ENCODE results near the gene RENBP.

RENBP gene

GRCh38 chrX:153961292-153961691, 16.8 kb upstream of the RENBP start:
- 98% methylated on average over 5 of the region's 11 CpGs for WGBS (ENCODE audit: insufficient coverage)
- CTCF ChIA-PET, result interaction anchor here (0.9 to 1.7 kb wide), 4 partner anchors 9 to 37 kb away, joined by 3 to 6 read pairs (median 6); no protein-coding TSS in a partner anchor
- no peak for DNase-seq
- Histone ChIP-seq H3K9me3 (ENCODE audit: control extremely low read depth in 1 of 5, control insufficient read depth in 4 of 5, insufficient read depth in 2 of 5, low read depth in 1 of 5, low read length in 4 of 5) (peaks cover 0 to 2% (median 0%) of the 10 kb centered on the region in 5 experiments), H3K27me3 (replicated peaks in 2 of 5; ENCODE audit: control insufficient read depth in 4 of 5, insufficient read depth in 5 of 5, low read length in 4 of 5) (peaks cover 0 to 18% (median 0%) of the 10 kb centered on the region in 5 experiments), H3K4me1 (ENCODE audit: control extremely low read depth in 1 of 4, control insufficient read depth in 4 of 4, insufficient read depth in 4 of 4, low read length in 3 of 4) (peaks cover 0 to 17% (median 8%) of the 10 kb centered on the region in 4 experiments), H3K27ac (ENCODE audit: insufficient read depth in 1 of 2, low read depth in 1 of 2, low read length in 2 of 2, poor library complexity in 1 of 2, severe bottlenecking in 2 of 2) (no peak overlapping the region), H3K4me3 (ENCODE audit: control insufficient read depth in 1 of 7, extremely low read depth in 1 of 7, insufficient read depth in 4 of 7, low read depth in 2 of 7, low read length in 6 of 7) (no peak overlapping the region), H3K36me3 (ENCODE audit: control insufficient read depth in 4 of 4, insufficient read depth in 4 of 4, low read length in 3 of 4) (peaks cover 12 to 89% (median 51%) of the 10 kb centered on the region in 4 experiments)
- POLR2A ChIA-PET, result no interaction called here

GRCh38 chrX:153960786-153961185, 16.3 kb upstream of the RENBP start:
- ChIA-PET CTCF (interaction anchor here (0.9 to 1.7 kb wide), 2 partner anchors 9 to 14 kb away, joined by 3 to 6 read pairs; no protein-coding TSS in a partner anchor), POLR2A (no interaction called here)
- peaks cover 0 to 2% (median 0%) of the 10 kb centered on the region in 5 experiments for H3K9me3 ChIP-seq (ENCODE audit: control extremely low read depth in 1 of 5, control insufficient read depth in 4 of 5, insufficient read depth in 2 of 5, low read depth in 1 of 5, low read length in 4 of 5)
- H3K4me1 ChIP-seq (ENCODE audit: control extremely low read depth in 1 of 4, control insufficient read depth in 4 of 4, insufficient read depth in 4 of 4, low read length in 3 of 4), result peaks cover 0 to 12% (median 4%) of the 10 kb centered on the region in 4 experiments
- 93% methylated on average over 22 of the region's 22 CpGs for WGBS (ENCODE audit: insufficient coverage)
- peaks cover 12 to 94% (median 55%) of the 10 kb centered on the region in 4 experiments for H3K36me3 ChIP-seq (ENCODE audit: control insufficient read depth in 4 of 4, insufficient read depth in 4 of 4, low read length in 3 of 4)
- no peak overlapping the region for H3K4me3 ChIP-seq (ENCODE audit: control insufficient read depth in 1 of 7, extremely low read depth in 1 of 7, insufficient read depth in 4 of 7, low read depth in 2 of 7, low read length in 6 of 7)
- DNase-seq, result no peak
- H3K27ac ChIP-seq (ENCODE audit: insufficient read depth in 1 of 2, low read depth in 1 of 2, low read length in 2 of 2, poor library complexity in 1 of 2, severe bottlenecking in 2 of 2), result no peak overlapping the region
- peaks cover 0 to 15% (median 0%) of the 10 kb centered on the region in 5 experiments for H3K27me3 ChIP-seq (replicated peaks in 2 of 5; ENCODE audit: control insufficient read depth in 4 of 5, insufficient read depth in 5 of 5, low read length in 4 of 5)

DNA sequence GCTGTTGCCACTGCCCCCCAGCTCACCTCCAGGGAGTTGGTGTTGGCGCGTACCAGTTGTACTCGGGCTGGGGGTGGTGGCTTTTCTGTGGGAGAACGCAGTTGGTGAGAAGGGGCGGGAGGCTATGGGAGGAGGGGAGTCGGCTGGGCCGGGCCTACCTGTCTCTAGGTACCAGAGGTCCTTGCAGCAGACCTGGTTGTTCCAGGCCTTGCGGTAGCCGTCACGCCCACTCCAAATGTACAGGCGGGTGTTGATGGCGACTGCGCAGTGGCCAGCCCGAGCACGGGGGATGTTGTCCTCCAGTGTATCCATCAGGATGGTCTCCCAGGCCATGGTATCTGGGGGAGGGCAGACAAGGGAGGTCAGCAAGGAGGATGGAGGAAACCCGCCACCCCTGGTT, 15.6 kb upstream of the RENBP start:
- no peak overlapping the region for H3K4me3 ChIP-seq (ENCODE audit: control insufficient read depth in 1 of 7, extremely low read depth in 1 of 7, insufficient read depth in 4 of 7, low read depth in 2 of 7, low read length in 6 of 7)
- peaks cover 12 to 98% (median 59%) of the 10 kb centered on the region in 4 experiments for H3K36me3 ChIP-seq (ENCODE audit: control insufficient read depth in 4 of 4, insufficient read depth in 4 of 4, low read length in 3 of 4)
- peaks cover 0 to 5% (median 1%) of the 10 kb centered on the region in 4 experiments for H3K4me1 ChIP-seq (ENCODE audit: control extremely low read depth in 1 of 4, control insufficient read depth in 4 of 4, insufficient read depth in 4 of 4, low read length in 3 of 4)
- peaks cover 0 to 15% (median 0%) of the 10 kb centered on the region in 5 experiments for H3K27me3 ChIP-seq (replicated peaks in 2 of 5; ENCODE audit: control insufficient read depth in 4 of 5, insufficient read depth in 5 of 5, low read length in 4 of 5)
- DNase-seq, result no peak
- over 99% methylated on average over 12 of the region's 16 CpGs for WGBS (ENCODE audit: insufficient coverage)
- H3K9me3 ChIP-seq (ENCODE audit: control extremely low read depth in 1 of 5, control insufficient read depth in 4 of 5, insufficient read depth in 2 of 5, low read depth in 1 of 5, low read length in 4 of 5), result peaks cover 0 to 2% (median 0%) of the 10 kb centered on the region in 5 experiments
- H3K27ac ChIP-seq (ENCODE audit: insufficient read depth in 1 of 2, low read depth in 1 of 2, low read length in 2 of 2, poor library complexity in 1 of 2, severe bottlenecking in 2 of 2), result no peak overlapping the region
- ChIA-PET POLR2A (no interaction called here), CTCF (no interaction called here)

GRCh38 chrX:153959649-153960048, 15.2 kb upstream of the RENBP start:
- Histone ChIP-seq H3K36me3 (ENCODE audit: control insufficient read depth in 4 of 4, insufficient read depth in 4 of 4, low read length in 3 of 4) (peaks cover 12 to 98% (median 61%) of the 10 kb centered on the region in 4 experiments), H3K27ac (ENCODE audit: insufficient read depth in 1 of 2, low read depth in 1 of 2, low read length in 2 of 2, poor library complexity in 1 of 2, severe bottlenecking in 2 of 2) (no peak overlapping the region), H3K4me1 (ENCODE audit: control extremely low read depth in 1 of 4, control insufficient read depth in 4 of 4, insufficient read depth in 4 of 4, low read length in 3 of 4) (peaks cover 0 to 3% (median 0%) of the 10 kb centered on the region in 4 experiments), H3K27me3 (replicated peaks in 2 of 5; ENCODE audit: control insufficient read depth in 4 of 5, insufficient read depth in 5 of 5, low read length in 4 of 5) (peaks cover 0 to 15% (median 0%) of the 10 kb centered on the region in 5 experiments), H3K9me3 (ENCODE audit: control extremely low read depth in 1 of 5, control insufficient read depth in 4 of 5, insufficient read depth in 2 of 5, low read depth in 1 of 5, low read length in 4 of 5) (peaks cover 0 to 2% (median 0%) of the 10 kb centered on the region in 5 experiments), H3K4me3 (ENCODE audit: control insufficient read depth in 1 of 7, extremely low read depth in 1 of 7, insufficient read depth in 4 of 7, low read depth in 2 of 7, low read length in 6 of 7) (no peak overlapping the region)
- POLR2A ChIA-PET, result no interaction called here
- DNase-seq, result no peak
- WGBS (ENCODE audit: insufficient coverage), result 95% methylated on average over 11 of the region's 15 CpGs
- CTCF ChIA-PET, result no interaction called here

DNA sequence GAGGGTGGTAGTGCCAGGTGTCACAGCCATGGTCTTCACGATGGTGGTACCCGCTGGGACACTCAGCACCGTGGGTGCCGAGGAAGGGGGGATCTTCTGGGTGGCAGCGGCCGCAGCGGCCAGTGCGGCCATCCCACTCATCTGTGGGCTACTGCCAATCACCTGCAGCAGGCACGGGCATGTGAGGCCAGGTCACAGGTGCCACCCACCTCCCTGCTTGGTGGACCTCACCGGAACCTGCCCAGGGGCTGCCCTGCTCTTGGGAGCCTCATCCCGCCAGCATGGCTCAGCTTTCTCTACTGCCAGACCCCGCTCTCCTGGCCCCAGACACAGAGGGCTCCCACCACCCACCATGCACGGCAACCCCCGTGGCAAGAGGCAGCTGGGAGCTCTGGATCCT, 14.2 kb upstream of the RENBP start:
- Histone ChIP-seq H3K36me3 (ENCODE audit: control insufficient read depth in 4 of 4, insufficient read depth in 4 of 4, low read length in 3 of 4) (peaks cover 10 to 100% (median 64%) of the 10 kb centered on the region in 4 experiments), H3K27me3 (replicated peaks in 2 of 5; ENCODE audit: control insufficient read depth in 4 of 5, insufficient read depth in 5 of 5, low read length in 4 of 5) (peaks cover 0 to 12% (median 0%) of the 10 kb centered on the region in 5 experiments), H3K4me3 (ENCODE audit: control insufficient read depth in 1 of 7, extremely low read depth in 1 of 7, insufficient read depth in 4 of 7, low read depth in 2 of 7, low read length in 6 of 7) (no peak overlapping the region), H3K27ac (ENCODE audit: insufficient read depth in 1 of 2, low read depth in 1 of 2, low read length in 2 of 2, poor library complexity in 1 of 2, severe bottlenecking in 2 of 2) (no peak overlapping the region), H3K9me3 (ENCODE audit: control extremely low read depth in 1 of 5, control insufficient read depth in 4 of 5, insufficient read depth in 2 of 5, low read depth in 1 of 5, low read length in 4 of 5) (no peaks in the 10 kb centered on the region), H3K4me1 (ENCODE audit: control extremely low read depth in 1 of 4, control insufficient read depth in 4 of 4, insufficient read depth in 4 of 4, low read length in 3 of 4) (peaks cover 0 to 3% (median 0%) of the 10 kb centered on the region in 4 experiments)
- DNase-seq, result no peak
- 93% methylated on average over 14 of the region's 14 CpGs for WGBS (ENCODE audit: insufficient coverage)
- POLR2A ChIA-PET, result no interaction called here
- CTCF ChIA-PET, result interaction anchor here (1.3 kb wide), 2 partner anchors 11 to 36 kb away, joined by 4 to 5 read pairs; no protein-coding TSS in a partner anchor

GRCh38 chrX:153957224-153957623, 12.8 kb upstream of the RENBP start:
- WGBS (ENCODE audit: insufficient coverage), result 76% methylated on average over 12 of the region's 17 CpGs
- no peak overlapping the region for H3K27ac ChIP-seq (ENCODE audit: insufficient read depth in 1 of 2, low read depth in 1 of 2, low read length in 2 of 2, poor library complexity in 1 of 2, severe bottlenecking in 2 of 2)
- H3K36me3 ChIP-seq (ENCODE audit: control insufficient read depth in 4 of 4, insufficient read depth in 4 of 4, low read length in 3 of 4), result peaks cover 10 to 99% (median 59%) of the 10 kb centered on the region in 4 experiments
- no peaks in the 10 kb centered on the region for H3K9me3 ChIP-seq (ENCODE audit: control extremely low read depth in 1 of 5, control insufficient read depth in 4 of 5, insufficient read depth in 2 of 5, low read depth in 1 of 5, low read length in 4 of 5)
- peaks cover 0 to 3% (median 0%) of the 10 kb centered on the region in 4 experiments for H3K4me1 ChIP-seq (ENCODE audit: control extremely low read depth in 1 of 4, control insufficient read depth in 4 of 4, insufficient read depth in 4 of 4, low read length in 3 of 4)
- H3K4me3 ChIP-seq (ENCODE audit: control insufficient read depth in 1 of 7, extremely low read depth in 1 of 7, insufficient read depth in 4 of 7, low read depth in 2 of 7, low read length in 6 of 7), result no peak overlapping the region
- ChIA-PET POLR2A (no interaction called here), CTCF (interaction anchor here (0.8 to 1.3 kb wide), 2 partner anchors 10 to 62 kb away, joined by 3 to 5 read pairs; no protein-coding TSS in a partner anchor)
- DNase-seq, result no peak
- peaks cover 0 to 7% (median 0%) of the 10 kb centered on the region in 5 experiments for H3K27me3 ChIP-seq (replicated peaks in 2 of 5; ENCODE audit: control insufficient read depth in 4 of 5, insufficient read depth in 5 of 5, low read length in 4 of 5)
